Testis (tissue), 3 donors: ENCODE measurements around the gene MYLK4. TPM values are rescaled to one million over a fixed set of nuclear protein-coding genes. Genes with fewer than 3 reads are reported as not detected.

Source experiments
- DNase-seq: peaks from one replicate; pipeline ENCODE4 v3.0.0-alpha.2; 2019
- H3K27ac ChIP-seq, 2 donors: fragments of 200-600 bp; sonication (generic); one replicate each; pipeline ENCODE4 v1.5.1; 2019
- H3K27me3 ChIP-seq: fragments of 200-600 bp; sonication (generic); one replicate; pipeline ENCODE4 v1.5.1; 2019
- H3K36me3 ChIP-seq: fragments of 200-600 bp; sonication (generic); one replicate; pipeline ENCODE4 v1.5.1; 2017; ENCODE audit warnings: low read depth; ENCODE audit errors: missing control alignments
- H3K4me1 ChIP-seq: fragments of 200-600 bp; sonication (generic); one replicate; pipeline ENCODE4 v1.5.1; 2019
- H3K4me3 ChIP-seq, 2 donors: fragments of 200-600 bp; sonication (generic); one replicate each; pipeline ENCODE4 v1.5.1; 2017 to 2019
- H3K9me3 ChIP-seq: fragments of 200-600 bp; sonication (generic); one replicate; pipeline ENCODE4 v1.5.1; 2017
- POLR2A ChIP-seq: fragments of 450-650 bp; IDR thresholded peaks from one replicate; pipeline ENCODE4 v1.6.1; 2017; ENCODE audit warnings: antibody characterized with exemption, mild to moderate bottlenecking, moderate library complexity
- WGBS, 2 donors: methylation state at CpG; one replicate each; pipeline ENCODE4 v1.1.5; 2018; 5-methylcytosine and 5-hydroxymethylcytosine counted together
- intact Hi-C: fragments of 100-400 bp; cut with DNase I; formaldehyde crosslinking; loops from one replicate; pipeline ENCODE4 v1.15.1; 2023; ENCODE audit warnings: low total_unique reads
- polyA plus RNA-seq: library from polyadenylated mRNA; stranded (reverse); fragments of 350-450 nt; fragmentation: Illumina TruSeq; extraction: RNeasy Lipid Tissue Mini Kit (QIAGEN cat#74804); gene quantifications from one replicate; pipeline ENCODE4 v1.2.3, GENCODE V29; 2014; ENCODE audit warnings: low read depth, low replicate concordance; ENCODE audit not compliant: insufficient read depth
- total RNA-seq, 2 donors: library from RNA; depleted of rRNA; stranded (reverse); fragments of >200 nt; gene quantifications; one replicate each; pipeline ENCODE4 v1.2.3, GENCODE V29; 2016
- TF ChIP-seq, protein P1 (sequence below), 3 experiments: fragments of 450-650 bp in 2 of 3; fragments of 200-600 bp in 1 of 3; sonication (generic) in 1 of 3; IDR thresholded peaks; one replicate each; pipeline ENCODE4 v1.5.1; 2016 to 2019; ENCODE audit warnings: antibody characterized with exemption in 3 of 3, mild to moderate bottlenecking in 2 of 3, moderate library complexity in 1 of 3

The MYLK4 gene
- total and polyA plus RNA-seq, 3 donors from 2014 or later, result 0.62 to 1.5 (median 0.71) TPM

DNA sequence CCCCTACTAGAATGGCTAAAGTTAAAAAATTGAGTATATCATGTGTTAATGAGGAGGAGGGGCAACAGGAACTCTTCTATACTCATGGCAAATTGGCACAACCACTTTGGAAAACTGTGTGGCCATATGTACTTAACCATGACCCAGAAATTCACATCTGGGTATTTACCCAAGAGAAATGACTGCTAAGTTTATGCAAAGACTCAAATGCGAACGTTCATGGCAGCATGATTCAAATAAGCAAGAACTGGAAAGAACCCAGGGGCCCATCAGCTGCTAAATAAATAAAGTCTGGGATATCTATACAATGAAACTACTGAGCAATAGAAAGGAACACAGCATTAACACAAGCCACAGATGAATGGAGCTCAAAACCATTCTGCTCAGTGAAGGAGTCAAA, 107.6 kb downstream of the MYLK4 start:
- Histone ChIP-seq H3K9me3 (no peaks in the 10 kb centered on the region), H3K4me1 (no peaks in the 10 kb centered on the region), H3K36me3 (no peaks in the 10 kb centered on the region), H3K27ac (no peak overlapping the region), H3K27me3 (no peaks in the 10 kb centered on the region), H3K4me3 (no peak overlapping the region)
- intact Hi-C loops, result no loop called here
- TF ChIP-seq, protein P1, sequence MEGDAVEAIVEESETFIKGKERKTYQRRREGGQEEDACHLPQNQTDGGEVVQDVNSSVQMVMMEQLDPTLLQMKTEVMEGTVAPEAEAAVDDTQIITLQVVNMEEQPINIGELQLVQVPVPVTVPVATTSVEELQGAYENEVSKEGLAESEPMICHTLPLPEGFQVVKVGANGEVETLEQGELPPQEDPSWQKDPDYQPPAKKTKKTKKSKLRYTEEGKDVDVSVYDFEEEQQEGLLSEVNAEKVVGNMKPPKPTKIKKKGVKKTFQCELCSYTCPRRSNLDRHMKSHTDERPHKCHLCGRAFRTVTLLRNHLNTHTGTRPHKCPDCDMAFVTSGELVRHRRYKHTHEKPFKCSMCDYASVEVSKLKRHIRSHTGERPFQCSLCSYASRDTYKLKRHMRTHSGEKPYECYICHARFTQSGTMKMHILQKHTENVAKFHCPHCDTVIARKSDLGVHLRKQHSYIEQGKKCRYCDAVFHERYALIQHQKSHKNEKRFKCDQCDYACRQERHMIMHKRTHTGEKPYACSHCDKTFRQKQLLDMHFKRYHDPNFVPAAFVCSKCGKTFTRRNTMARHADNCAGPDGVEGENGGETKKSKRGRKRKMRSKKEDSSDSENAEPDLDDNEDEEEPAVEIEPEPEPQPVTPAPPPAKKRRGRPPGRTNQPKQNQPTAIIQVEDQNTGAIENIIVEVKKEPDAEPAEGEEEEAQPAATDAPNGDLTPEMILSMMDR (IDR thresholded peaks at IDR 0.05), result no peak
- no peak for TF ChIP-seq POLR2A
- no peak for DNase-seq
- WGBS, 2 donors, result 77 to 83% methylated on average over 2 of the region's 2 CpGs

DNA sequence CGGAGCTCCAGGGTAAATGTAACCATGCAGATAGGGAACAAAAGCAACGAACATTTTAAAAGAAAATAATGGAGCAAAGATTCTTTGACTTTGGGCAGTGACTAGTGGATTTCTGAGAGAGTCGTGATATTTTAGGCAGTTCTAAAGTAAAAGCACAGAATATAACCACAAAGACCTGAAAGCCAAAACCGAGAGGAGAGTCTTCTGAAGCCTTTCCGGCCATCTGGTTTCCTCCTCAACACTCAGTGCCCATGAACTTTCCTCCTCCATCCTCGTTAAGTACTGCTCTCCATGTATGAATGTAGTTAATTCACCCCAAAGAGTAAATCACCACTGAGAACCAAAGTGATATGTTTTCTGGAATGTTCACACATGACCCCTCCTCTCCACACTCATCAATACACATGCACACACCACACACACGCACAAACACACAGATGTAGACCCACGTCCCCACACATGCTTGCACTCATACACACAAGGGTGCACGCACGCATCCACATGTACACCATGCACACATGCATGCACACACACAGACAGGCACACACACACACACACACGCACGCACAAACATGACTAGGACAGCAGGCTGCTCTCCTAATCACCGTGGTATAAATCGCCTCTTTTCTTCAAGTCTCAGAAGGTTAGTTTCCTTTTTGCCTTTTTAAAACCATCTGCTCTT, 109.5 kb downstream of the MYLK4 start:
- TF ChIP-seq, protein P1 (IDR thresholded peaks at IDR 0.05), result no peak
- no peak for TF ChIP-seq POLR2A
- Histone ChIP-seq H3K4me3 (no peak overlapping the region), H3K36me3 (no peaks in the 10 kb centered on the region), H3K27me3 (no peaks in the 10 kb centered on the region), H3K4me1 (no peaks in the 10 kb centered on the region), H3K9me3 (no peaks in the 10 kb centered on the region), H3K27ac (no peak overlapping the region)
- 74 to 75% methylated on average over 14 of the region's 14 CpGs for WGBS, 2 donors
- intact Hi-C loops, result no loop called here
- no peak for DNase-seq

DNA sequence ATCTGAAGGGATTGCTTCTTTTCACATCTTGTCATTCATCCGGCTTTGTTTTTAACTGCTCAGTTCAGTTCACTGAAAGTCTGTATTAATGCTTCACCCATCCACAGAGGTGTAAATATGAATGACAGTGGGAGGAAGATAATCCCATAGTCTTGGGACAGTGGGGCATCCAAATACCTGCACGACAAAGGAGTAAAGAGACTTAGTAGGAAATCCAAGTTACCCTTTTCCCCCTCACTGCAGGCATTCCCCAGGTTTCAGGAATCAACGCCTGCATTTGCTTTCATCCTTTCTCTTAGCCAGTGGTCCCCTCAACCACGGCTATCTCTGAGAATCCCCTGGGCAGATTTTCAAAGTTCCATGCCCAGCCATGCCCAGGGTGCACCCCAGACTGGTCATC, 110.2 kb downstream of the MYLK4 start:
- H3K36me3 ChIP-seq, result no peaks in the 10 kb centered on the region
- H3K27ac ChIP-seq, result no peak overlapping the region
- H3K4me3 ChIP-seq, result no peak overlapping the region
- no peak for DNase-seq
- H3K4me1 ChIP-seq, result no peaks in the 10 kb centered on the region
- TF ChIP-seq POLR2A, result no peak
- no peaks in the 10 kb centered on the region for H3K9me3 ChIP-seq
- 72 to 82% methylated on average over 4 of the region's 4 CpGs for WGBS, 2 donors
- H3K27me3 ChIP-seq, result no peaks in the 10 kb centered on the region
- intact Hi-C loops, result no loop called here

DNA sequence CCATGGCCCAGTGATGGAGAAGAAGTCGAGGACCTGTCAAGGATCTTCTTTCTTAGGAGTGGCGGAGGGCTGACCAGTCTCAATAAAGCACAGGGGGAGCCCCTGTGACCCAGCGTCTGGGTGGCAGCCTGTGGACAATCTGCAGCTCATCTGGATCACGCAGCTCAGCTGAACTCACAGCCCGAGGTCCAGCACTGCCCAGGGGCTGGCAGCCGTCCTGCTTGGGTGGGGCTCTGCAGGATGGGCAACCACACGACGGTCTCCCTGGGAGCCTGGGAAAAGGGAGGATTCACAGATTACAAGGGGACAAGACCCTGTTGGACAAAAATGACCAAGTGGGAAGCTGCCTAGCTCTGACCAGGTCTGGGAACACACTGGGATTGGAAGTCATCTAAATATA, 110.8 kb downstream of the MYLK4 start:
- intact Hi-C loops, result loop anchor here (10.0 kb wide), 1 partner anchor 1045 kb away; no protein-coding TSS in a partner anchor
- Histone ChIP-seq H3K4me1 (no peaks in the 10 kb centered on the region), H3K4me3 (no peak overlapping the region), H3K36me3 (no peaks in the 10 kb centered on the region), H3K27ac (no peak overlapping the region), H3K9me3 (no peaks in the 10 kb centered on the region), H3K27me3 (no peaks in the 10 kb centered on the region)
- no peak for DNase-seq
- no peak for TF ChIP-seq POLR2A
- TF ChIP-seq, protein P1 (IDR thresholded peaks at IDR 0.05), result no peak
- 75 to 85% methylated on average over 5 to 8 of the region's 8 CpGs for WGBS, 2 donors

DNA sequence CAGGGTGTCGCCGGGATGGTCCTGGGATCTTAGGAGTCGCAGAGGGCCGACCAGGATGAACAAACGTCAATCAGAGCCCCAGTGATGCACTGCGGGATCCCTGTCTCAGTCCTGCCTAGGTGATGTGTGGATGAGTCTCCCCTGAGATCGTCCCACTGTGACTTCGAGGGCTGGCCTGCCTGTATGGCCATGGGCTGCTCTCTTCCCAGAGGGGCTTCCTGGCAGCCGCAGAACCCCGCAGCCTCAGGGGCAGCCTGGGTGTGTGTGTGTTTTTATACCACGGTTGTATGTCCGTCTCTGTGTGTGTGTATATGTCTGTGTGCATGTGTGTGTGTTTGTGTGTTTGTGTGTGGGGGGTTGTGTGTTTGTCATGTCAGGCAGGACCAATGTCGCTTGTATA, 111.6 kb downstream of the MYLK4 start:
- Histone ChIP-seq H3K27ac (no peak overlapping the region), H3K9me3 (no peaks in the 10 kb centered on the region), H3K4me3 (no peak overlapping the region), H3K4me1 (no peaks in the 10 kb centered on the region), H3K36me3 (no peaks in the 10 kb centered on the region), H3K27me3 (no peaks in the 10 kb centered on the region)
- TF ChIP-seq, protein P1 (IDR thresholded peaks at IDR 0.05), result no peak
- TF ChIP-seq POLR2A, result no peak
- intact Hi-C loops, result loop anchor here (10.0 kb wide), 1 partner anchor 1044 kb away; no protein-coding TSS in a partner anchor
- DNase-seq, result no peak
- 97 to 98% methylated on average over 7 to 13 of the region's 13 CpGs for WGBS, 2 donors
